Measurements from ENCODE around the gene BRMS1L. TPM values are rescaled to one million over a fixed set of nuclear protein-coding genes. Genes with fewer than 3 reads are reported as not detected.

The BRMS1L gene
- total and polyA plus RNA-seq, 2 of the 13 experiments (the other 11 are each of a cell fraction or from before 2014, with no cell fraction given): 21.1 to 23.8 TPM

- peak; percentile 100 for TF ChIP-seq TAF1 (CRISPR knock-in tag; IDR thresholded peaks at IDR 0.05)
- peak; percentile 99 for TF ChIP-seq ZNF792 (CRISPR knock-in tag; IDR thresholded peaks at IDR 0.05)
- no peak for TF ChIP-seq FLYWCH1 (CRISPR knock-in tag; IDR thresholded peaks at IDR 0.05)
- peak; percentile 100 for TF ChIP-seq ZNF782 (CRISPR knock-in tag; IDR thresholded peaks at IDR 0.05; ENCODE audit: borderline replicate concordance)
- TF ChIP-seq, protein P1, sequence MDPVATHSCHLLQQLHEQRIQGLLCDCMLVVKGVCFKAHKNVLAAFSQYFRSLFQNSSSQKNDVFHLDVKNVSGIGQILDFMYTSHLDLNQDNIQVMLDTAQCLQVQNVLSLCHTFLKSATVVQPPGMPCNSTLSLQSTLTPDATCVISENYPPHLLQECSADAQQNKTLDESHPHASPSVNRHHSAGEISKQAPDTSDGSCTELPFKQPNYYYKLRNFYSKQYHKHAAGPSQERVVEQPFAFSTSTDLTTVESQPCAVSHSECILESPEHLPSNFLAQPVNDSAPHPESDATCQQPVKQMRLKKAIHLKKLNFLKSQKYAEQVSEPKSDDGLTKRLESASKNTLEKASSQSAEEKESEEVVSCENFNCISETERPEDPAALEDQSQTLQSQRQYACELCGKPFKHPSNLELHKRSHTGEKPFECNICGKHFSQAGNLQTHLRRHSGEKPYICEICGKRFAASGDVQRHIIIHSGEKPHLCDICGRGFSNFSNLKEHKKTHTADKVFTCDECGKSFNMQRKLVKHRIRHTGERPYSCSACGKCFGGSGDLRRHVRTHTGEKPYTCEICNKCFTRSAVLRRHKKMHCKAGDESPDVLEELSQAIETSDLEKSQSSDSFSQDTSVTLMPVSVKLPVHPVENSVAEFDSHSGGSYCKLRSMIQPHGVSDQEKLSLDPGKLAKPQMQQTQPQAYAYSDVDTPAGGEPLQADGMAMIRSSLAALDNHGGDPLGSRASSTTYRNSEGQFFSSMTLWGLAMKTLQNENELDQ (CRISPR knock-in tag; IDR thresholded peaks at IDR 0.05; ENCODE audit: borderline replicate concordance): peak; percentile 93; the same call in 1 of the 2 replicates
- TF ChIP-seq, protein P2, sequence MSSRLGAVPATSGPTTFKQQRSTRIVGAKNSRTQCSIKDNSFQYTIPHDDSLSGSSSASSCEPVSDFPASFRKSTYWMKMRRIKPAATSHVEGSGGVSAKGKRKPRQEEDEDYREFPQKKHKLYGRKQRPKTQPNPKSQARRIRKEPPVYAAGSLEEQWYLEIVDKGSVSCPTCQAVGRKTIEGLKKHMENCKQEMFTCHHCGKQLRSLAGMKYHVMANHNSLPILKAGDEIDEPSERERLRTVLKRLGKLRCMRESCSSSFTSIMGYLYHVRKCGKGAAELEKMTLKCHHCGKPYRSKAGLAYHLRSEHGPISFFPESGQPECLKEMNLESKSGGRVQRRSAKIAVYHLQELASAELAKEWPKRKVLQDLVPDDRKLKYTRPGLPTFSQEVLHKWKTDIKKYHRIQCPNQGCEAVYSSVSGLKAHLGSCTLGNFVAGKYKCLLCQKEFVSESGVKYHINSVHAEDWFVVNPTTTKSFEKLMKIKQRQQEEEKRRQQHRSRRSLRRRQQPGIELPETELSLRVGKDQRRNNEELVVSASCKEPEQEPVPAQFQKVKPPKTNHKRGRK (CRISPR knock-in tag; IDR thresholded peaks at IDR 0.05): peak; percentile 91
- TF ChIP-seq ZFYVE20 (CRISPR knock-in tag; IDR thresholded peaks at IDR 0.05; ENCODE audit: borderline replicate concordance, low read depth): peak; percentile 98
- TF ChIP-seq ZNF160 (CRISPR knock-in tag; IDR thresholded peaks at IDR 0.05): peak; percentile 87; the same call in 1 of the 2 replicates
- TF ChIP-seq ZFP36L2 (CRISPR knock-in tag; IDR thresholded peaks at IDR 0.05): peak; percentile 98
- TF ChIP-seq, protein P3, sequence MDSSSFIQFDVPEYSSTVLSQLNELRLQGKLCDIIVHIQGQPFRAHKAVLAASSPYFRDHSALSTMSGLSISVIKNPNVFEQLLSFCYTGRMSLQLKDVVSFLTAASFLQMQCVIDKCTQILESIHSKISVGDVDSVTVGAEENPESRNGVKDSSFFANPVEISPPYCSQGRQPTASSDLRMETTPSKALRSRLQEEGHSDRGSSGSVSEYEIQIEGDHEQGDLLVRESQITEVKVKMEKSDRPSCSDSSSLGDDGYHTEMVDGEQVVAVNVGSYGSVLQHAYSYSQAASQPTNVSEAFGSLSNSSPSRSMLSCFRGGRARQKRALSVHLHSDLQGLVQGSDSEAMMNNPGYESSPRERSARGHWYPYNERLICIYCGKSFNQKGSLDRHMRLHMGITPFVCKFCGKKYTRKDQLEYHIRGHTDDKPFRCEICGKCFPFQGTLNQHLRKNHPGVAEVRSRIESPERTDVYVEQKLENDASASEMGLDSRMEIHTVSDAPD (CRISPR knock-in tag; IDR thresholded peaks at IDR 0.05): peak; percentile 58; the same call in 1 of the 2 replicates
- peak; percentile 97 for TF ChIP-seq HINFP (CRISPR knock-in tag; IDR thresholded peaks at IDR 0.05; ENCODE audit: low read depth)
- TF ChIP-seq PTBP1 (IDR thresholded peaks at IDR 0.05; ENCODE audit: low read depth, low read length, poor library complexity, severe bottlenecking): peak; percentile 93
- TF ChIP-seq ZNF24 (IDR thresholded peaks at IDR 0.05): peak; percentile 43; the same call in 1 of the 2 replicates
- TF ChIP-seq ZNF557 (CRISPR knock-in tag; IDR thresholded peaks at IDR 0.05): peak; percentile 94
- TF ChIP-seq ZNF17 (CRISPR knock-in tag; IDR thresholded peaks at IDR 0.05): no peak
- peak; percentile 98 for TF ChIP-seq HDAC1 (CRISPR knock-in tag; IDR thresholded peaks at IDR 0.05)
- peak; percentile 97 for TF ChIP-seq CREB1 (IDR thresholded peaks at IDR 0.05)
- TF ChIP-seq CREB1 (CRISPR knock-in tag; IDR thresholded peaks at IDR 0.05): no peak
- peak; percentile 99 for TF ChIP-seq MXD4 (CRISPR knock-in tag; IDR thresholded peaks at IDR 0.05)
- TF ChIP-seq FOXK2 (IDR thresholded peaks at IDR 0.05): 0 out of 2 replicates have a peak, but pooled peaks have one; percentile 0
- no peak for TF ChIP-seq NBN (conservative IDR thresholded peaks at IDR 0.05)
- peak; percentile 99 for TF ChIP-seq SRSF1 (optimal IDR thresholded peaks at IDR 0.05; ENCODE audit: low read depth, low read length)
- TF ChIP-seq MTA3 (CRISPR knock-in tag; IDR thresholded peaks at IDR 0.05): peak; percentile 89; the same call in 1 of the 2 replicates
These were observed at the start of gene BRMS1L (continued) for GRCh38 chr14:35826218-35826951.

Data from HepG2 (cell line).